ENCODE data around the gene CD74. TPM values are rescaled to one million over a fixed set of nuclear protein-coding genes. Genes with fewer than 3 reads are reported as not detected.

CD74 gene
- total and polyA plus RNA-seq, 4 donors, result 1,061 to 2,819 (median 1,720) TPM

GRCh38 chr5:150372639-150373038 is 40.1 kb downstream of the CD74 start:
- H3K9ac ChIP-seq (ENCODE audit: insufficient read depth in 1 of 2, low read length in 2 of 2), result no peak overlapping the region
- 83 to 92% methylated on average over 6 of the region's 6 CpGs for WGBS, 2 donors
- no peak for DNase-seq
- H3K4me3 ChIP-seq, result no peak overlapping the region
- no peaks in the 10 kb centered on the region for H3K4me1 ChIP-seq (ENCODE audit: control insufficient read depth in 5 of 5, insufficient read depth in 5 of 5, low read length in 5 of 5)
- no peak for TF ChIP-seq CTCF (IDR thresholded peaks at IDR 0.05; ENCODE audit: control extremely low read depth, extremely low read depth)
- no peaks in the 10 kb centered on the region for H3K9me3 ChIP-seq (ENCODE audit: control insufficient read depth in 4 of 4, insufficient read depth in 3 of 4, low read length in 3 of 4)
- H3K27me3 ChIP-seq (ENCODE audit: control insufficient read depth in 3 of 3, insufficient read depth in 3 of 3, low read length in 2 of 3), result no peaks in the 10 kb centered on the region
- H3K36me3 ChIP-seq (ENCODE audit: control insufficient read depth in 4 of 4, insufficient read depth in 4 of 4, low read length in 4 of 4), result peaks cover 26 to 86% (median 53%) of the 10 kb centered on the region in 4 donors
- no peak overlapping the region for H3K27ac ChIP-seq (ENCODE audit: low read depth in 1 of 2, low read length in 1 of 2)
- no peak for ATAC-seq (ENCODE audit: insufficient read depth, low FRiP score)

GRCh38 chr5:150368526-150368925 is 44.2 kb downstream of the CD74 start:
- DNase-seq (no peak), ATAC-seq (ENCODE audit: insufficient read depth, low FRiP score) (no peak)
- Histone ChIP-seq H3K4me3 (no peak overlapping the region), H3K9me3 (ENCODE audit: control insufficient read depth in 4 of 4, insufficient read depth in 3 of 4, low read length in 3 of 4) (no peaks in the 10 kb centered on the region), H3K27ac (ENCODE audit: low read depth in 1 of 2, low read length in 1 of 2) (no peak overlapping the region), H3K27me3 (ENCODE audit: control insufficient read depth in 3 of 3, insufficient read depth in 3 of 3, low read length in 2 of 3) (no peaks in the 10 kb centered on the region), H3K9ac (ENCODE audit: insufficient read depth in 1 of 2, low read length in 2 of 2) (no peak overlapping the region), H3K4me1 (ENCODE audit: control insufficient read depth in 5 of 5, insufficient read depth in 5 of 5, low read length in 5 of 5) (no peaks in the 10 kb centered on the region), H3K36me3 (ENCODE audit: control insufficient read depth in 4 of 4, insufficient read depth in 4 of 4, low read length in 4 of 4) (peaks cover 30 to 63% (median 47%) of the 10 kb centered on the region in 4 donors)
- 88 to 96% methylated on average over 4 of the region's 4 CpGs for WGBS, 2 donors
- TF ChIP-seq CTCF (IDR thresholded peaks at IDR 0.05; ENCODE audit: control extremely low read depth, extremely low read depth), result no peak

GRCh38 chr5:150364004-150364403 is 48.7 kb downstream of the CD74 start:
- peaks cover 19 to 45% (median 34%) of the 10 kb centered on the region in 4 donors for H3K36me3 ChIP-seq (ENCODE audit: control insufficient read depth in 4 of 4, insufficient read depth in 4 of 4, low read length in 4 of 4)
- no peak for TF ChIP-seq CTCF (IDR thresholded peaks at IDR 0.05; ENCODE audit: control extremely low read depth, extremely low read depth)
- no peaks in the 10 kb centered on the region for H3K9me3 ChIP-seq (ENCODE audit: control insufficient read depth in 4 of 4, insufficient read depth in 3 of 4, low read length in 3 of 4)
- no peak overlapping the region for H3K9ac ChIP-seq (ENCODE audit: insufficient read depth in 1 of 2, low read length in 2 of 2)
- peaks cover 0 to 3% (median 0%) of the 10 kb centered on the region in 5 donors for H3K4me1 ChIP-seq (ENCODE audit: control insufficient read depth in 5 of 5, insufficient read depth in 5 of 5, low read length in 5 of 5)
- H3K4me3 ChIP-seq, result no peak overlapping the region
- DNase-seq, result no peak
- WGBS, 2 donors, result 91 to 95% methylated on average over 9 of the region's 9 CpGs
- no peaks in the 10 kb centered on the region for H3K27me3 ChIP-seq (ENCODE audit: control insufficient read depth in 3 of 3, insufficient read depth in 3 of 3, low read length in 2 of 3)
- no peak overlapping the region for H3K27ac ChIP-seq (ENCODE audit: low read depth in 1 of 2, low read length in 1 of 2)
- ATAC-seq (ENCODE audit: insufficient read depth, low FRiP score), result no peak

GRCh38 chr5:150363185-150363584 is 49.5 kb downstream of the CD74 start:
- WGBS, 2 donors, result 96 to 97% methylated on average over 2 of the region's 2 CpGs
- Histone ChIP-seq H3K36me3 (ENCODE audit: control insufficient read depth in 4 of 4, insufficient read depth in 4 of 4, low read length in 4 of 4) (peaks cover 19 to 38% (median 27%) of the 10 kb centered on the region in 4 donors), H3K27me3 (ENCODE audit: control insufficient read depth in 3 of 3, insufficient read depth in 3 of 3, low read length in 2 of 3) (no peaks in the 10 kb centered on the region), H3K9me3 (ENCODE audit: control insufficient read depth in 4 of 4, insufficient read depth in 3 of 4, low read length in 3 of 4) (no peaks in the 10 kb centered on the region), H3K27ac (ENCODE audit: low read depth in 1 of 2, low read length in 1 of 2) (no peak overlapping the region), H3K4me1 (ENCODE audit: control insufficient read depth in 5 of 5, insufficient read depth in 5 of 5, low read length in 5 of 5) (peaks cover 0 to 6% (median 5%) of the 10 kb centered on the region in 5 donors), H3K4me3 (no peak overlapping the region), H3K9ac (ENCODE audit: insufficient read depth in 1 of 2, low read length in 2 of 2) (no peak overlapping the region)
- TF ChIP-seq CTCF (IDR thresholded peaks at IDR 0.05; ENCODE audit: control extremely low read depth, extremely low read depth), result no peak
- no peak for DNase-seq
- ATAC-seq (ENCODE audit: insufficient read depth, low FRiP score), result no peak

Measured in lung (tissue), 12 donors.